Measurements from ENCODE around the gene RNF128.

RNF128 gene

DNA sequence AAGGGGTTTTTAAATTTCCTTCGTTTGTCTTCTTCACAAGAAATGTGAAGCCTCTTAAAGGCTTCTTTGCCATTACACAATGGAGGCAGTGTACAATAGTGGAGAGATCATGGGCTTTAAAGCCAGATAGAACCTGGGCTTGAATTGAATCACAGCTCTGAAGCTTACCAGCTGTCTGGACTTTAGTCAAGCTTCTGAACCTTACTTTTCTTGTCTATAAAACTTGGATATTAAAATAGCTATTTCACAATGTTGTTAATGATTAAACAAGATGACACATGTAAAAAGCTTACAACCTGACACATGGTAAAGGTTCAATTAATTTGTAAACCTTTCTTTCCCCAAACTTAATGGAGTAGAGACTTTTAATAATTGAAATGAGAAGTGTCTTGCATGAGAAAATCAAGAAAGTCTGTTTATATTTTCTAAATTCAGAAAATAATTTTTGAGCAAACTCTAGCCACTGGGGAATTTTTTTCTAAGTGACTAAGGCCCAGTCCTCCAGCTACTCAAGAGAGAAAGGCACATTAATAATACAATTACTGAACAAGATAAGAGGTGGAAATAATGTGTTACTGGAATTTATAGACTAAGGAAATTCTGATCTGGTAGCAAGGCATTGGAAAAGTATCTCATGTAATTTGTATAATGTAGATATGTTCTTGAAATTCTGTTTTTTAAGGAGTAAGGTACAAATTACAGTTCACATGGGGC is 54.3 kb downstream of the RNF128 start:
- no peaks in the 10 kb centered on the region for H3K36me3 ChIP-seq (ENCODE audit: insufficient read depth, low read length)
- no peaks in the 10 kb centered on the region for H3K9me3 ChIP-seq (ENCODE audit: insufficient read depth, low read depth, low read length)
- H3K9ac ChIP-seq (ENCODE audit: low read depth, low read length, poor library complexity, severe bottlenecking), result no peak overlapping the region
- no peak overlapping the region for H3K4me3 ChIP-seq (ENCODE audit: low read length, poor library complexity, severe bottlenecking)
- TF ChIP-seq, protein P1, sequence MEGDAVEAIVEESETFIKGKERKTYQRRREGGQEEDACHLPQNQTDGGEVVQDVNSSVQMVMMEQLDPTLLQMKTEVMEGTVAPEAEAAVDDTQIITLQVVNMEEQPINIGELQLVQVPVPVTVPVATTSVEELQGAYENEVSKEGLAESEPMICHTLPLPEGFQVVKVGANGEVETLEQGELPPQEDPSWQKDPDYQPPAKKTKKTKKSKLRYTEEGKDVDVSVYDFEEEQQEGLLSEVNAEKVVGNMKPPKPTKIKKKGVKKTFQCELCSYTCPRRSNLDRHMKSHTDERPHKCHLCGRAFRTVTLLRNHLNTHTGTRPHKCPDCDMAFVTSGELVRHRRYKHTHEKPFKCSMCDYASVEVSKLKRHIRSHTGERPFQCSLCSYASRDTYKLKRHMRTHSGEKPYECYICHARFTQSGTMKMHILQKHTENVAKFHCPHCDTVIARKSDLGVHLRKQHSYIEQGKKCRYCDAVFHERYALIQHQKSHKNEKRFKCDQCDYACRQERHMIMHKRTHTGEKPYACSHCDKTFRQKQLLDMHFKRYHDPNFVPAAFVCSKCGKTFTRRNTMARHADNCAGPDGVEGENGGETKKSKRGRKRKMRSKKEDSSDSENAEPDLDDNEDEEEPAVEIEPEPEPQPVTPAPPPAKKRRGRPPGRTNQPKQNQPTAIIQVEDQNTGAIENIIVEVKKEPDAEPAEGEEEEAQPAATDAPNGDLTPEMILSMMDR (conservative IDR thresholded peaks at IDR 0.05; ENCODE audit: low read length), result no peak
- no peak for TF ChIP-seq EZH2phosphoT487 (IDR thresholded peaks at IDR 0.05; ENCODE audit: borderline replicate concordance)
- H3F3A ChIP-seq (ENCODE audit: low read depth), result no peaks in the 10 kb centered on the region
- no peaks in the 10 kb centered on the region for H4K20me1 ChIP-seq (ENCODE audit: insufficient read depth, low read length, poor library complexity, severe bottlenecking)
- no peaks in the 10 kb centered on the region for H3K79me2 ChIP-seq (ENCODE audit: insufficient read depth, low read length)
- H3K27me3 ChIP-seq (ENCODE audit: insufficient read depth, low read length, poor library complexity, severe bottlenecking), result no peaks in the 10 kb centered on the region
- H3K9me2 ChIP-seq (replicated peaks; ENCODE audit: low read depth, low read length), result no peaks in the 10 kb centered on the region
- H2AFZ ChIP-seq (ENCODE audit: low read length), result no peak overlapping the region
- H3K4me2 ChIP-seq (ENCODE audit: low read depth, low read length, poor library complexity, severe bottlenecking), result no peak overlapping the region
- no peaks in the 10 kb centered on the region for H3K4me1 ChIP-seq (ENCODE audit: insufficient read depth, low read length, poor library complexity, severe bottlenecking)

DNA sequence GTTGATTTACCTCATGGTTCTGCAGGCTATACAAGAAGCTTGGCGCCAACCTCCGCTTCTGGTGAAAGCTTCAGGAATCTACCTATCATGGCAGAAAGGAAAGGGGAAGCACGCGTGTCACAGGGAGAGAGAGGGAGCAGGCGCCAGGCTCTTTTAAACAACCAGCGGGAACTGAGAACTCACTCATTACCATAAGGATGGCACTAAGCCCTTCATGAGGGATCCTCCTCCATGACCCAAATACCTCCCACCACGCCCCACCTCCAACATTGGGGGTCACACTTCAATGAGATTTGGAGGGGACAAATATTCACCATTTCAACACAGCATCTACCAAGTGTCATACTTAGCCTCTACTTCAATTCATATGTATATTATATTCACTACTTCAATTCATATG is 57.2 kb downstream of the RNF128 start:
- H3K4me2 ChIP-seq (ENCODE audit: low read depth, low read length, poor library complexity, severe bottlenecking), result no peak overlapping the region
- H3K9ac ChIP-seq (ENCODE audit: low read depth, low read length, poor library complexity, severe bottlenecking), result no peak overlapping the region
- no peaks in the 10 kb centered on the region for H4K20me1 ChIP-seq (ENCODE audit: insufficient read depth, low read length, poor library complexity, severe bottlenecking)

DNA sequence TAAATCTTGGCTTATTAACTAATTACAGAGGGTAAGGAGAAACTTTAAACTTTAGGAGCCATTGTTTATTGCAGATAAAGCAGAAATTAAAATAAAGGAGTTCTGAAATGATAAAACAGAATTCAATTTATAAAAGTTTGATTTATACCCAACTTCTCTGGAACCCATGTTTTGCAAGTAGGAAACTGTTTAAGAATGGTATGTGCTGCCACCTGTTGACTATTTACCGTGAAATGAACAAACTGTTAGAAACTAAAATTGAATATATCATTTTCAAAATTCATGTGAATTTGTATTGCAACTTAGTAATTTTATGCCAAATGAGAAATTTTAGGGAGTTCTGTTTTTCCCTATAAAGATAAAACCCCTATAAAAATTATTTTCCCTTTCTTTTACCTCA is 65.0 kb downstream of the RNF128 start:
- no peaks in the 10 kb centered on the region for H4K20me1 ChIP-seq (ENCODE audit: insufficient read depth, low read length, poor library complexity, severe bottlenecking)
- TF ChIP-seq, protein P1 (conservative IDR thresholded peaks at IDR 0.05; ENCODE audit: low read length), result peak; percentile 50
- no peak for TF ChIP-seq EZH2phosphoT487 (IDR thresholded peaks at IDR 0.05; ENCODE audit: borderline replicate concordance)
- H3K4me3 ChIP-seq (ENCODE audit: low read length, poor library complexity, severe bottlenecking), result no peak overlapping the region
- no peaks in the 10 kb centered on the region for H3F3A ChIP-seq (ENCODE audit: low read depth)
- H3K36me3 ChIP-seq (ENCODE audit: insufficient read depth, low read length), result no peaks in the 10 kb centered on the region
- H3K9me2 ChIP-seq (replicated peaks; ENCODE audit: low read depth, low read length), result no peaks in the 10 kb centered on the region
- no peaks in the 10 kb centered on the region for H3K27me3 ChIP-seq (ENCODE audit: insufficient read depth, low read length, poor library complexity, severe bottlenecking)
- H3K79me2 ChIP-seq (ENCODE audit: insufficient read depth, low read length), result no peaks in the 10 kb centered on the region
- no peak overlapping the region for H2AFZ ChIP-seq (ENCODE audit: low read length)
- no peak overlapping the region for H3K4me2 ChIP-seq (ENCODE audit: low read depth, low read length, poor library complexity, severe bottlenecking)
- H3K9ac ChIP-seq (ENCODE audit: low read depth, low read length, poor library complexity, severe bottlenecking), result no peak overlapping the region
- H3K9me3 ChIP-seq (ENCODE audit: insufficient read depth, low read depth, low read length), result no peaks in the 10 kb centered on the region
- no peaks in the 10 kb centered on the region for H3K4me1 ChIP-seq (ENCODE audit: insufficient read depth, low read length, poor library complexity, severe bottlenecking)

More for the DNA sequence above, 57.2 kb downstream of the RNF128 start:
- H2AFZ ChIP-seq (ENCODE audit: low read length), result no peak overlapping the region
- no peaks in the 10 kb centered on the region for H3K36me3 ChIP-seq (ENCODE audit: insufficient read depth, low read length)
- TF ChIP-seq, protein P1 (conservative IDR thresholded peaks at IDR 0.05; ENCODE audit: low read length), result no peak
- no peak for TF ChIP-seq EZH2phosphoT487 (IDR thresholded peaks at IDR 0.05; ENCODE audit: borderline replicate concordance)
- H3K27me3 ChIP-seq (ENCODE audit: insufficient read depth, low read length, poor library complexity, severe bottlenecking), result no peaks in the 10 kb centered on the region
- H3K79me2 ChIP-seq (ENCODE audit: insufficient read depth, low read length), result no peaks in the 10 kb centered on the region
- H3K9me2 ChIP-seq (replicated peaks; ENCODE audit: low read depth, low read length), result no peaks in the 10 kb centered on the region
- H3K4me3 ChIP-seq (ENCODE audit: low read length, poor library complexity, severe bottlenecking), result no peak overlapping the region
- no peaks in the 10 kb centered on the region for H3K9me3 ChIP-seq (ENCODE audit: insufficient read depth, low read depth, low read length)
- H3K4me1 ChIP-seq (ENCODE audit: insufficient read depth, low read length, poor library complexity, severe bottlenecking), result no peaks in the 10 kb centered on the region
- H3F3A ChIP-seq (ENCODE audit: low read depth), result no peaks in the 10 kb centered on the region

Data from Loucy (cell line).